Activated CD4-positive, alpha-beta T cell treated with anti-CD3 and anti-CD28 coated beads for 4 hours (primary cell): Measurements from ENCODE around the gene KNSTRN.

Experiments
- DNase-seq, 2 donors: peaks; one replicate each; pipeline ENCODE4 v3.0.0-alpha.2; 2020

Gene KNSTRN

GRCh38 chr15:40436892-40437751 is 54.6 kb downstream of the KNSTRN start:
- DNase-seq = no peak

- DNase-seq = no peak
Measured at GRCh38 chr15:40437752-40438687, 55.5 kb downstream of the KNSTRN start.

- DNase-seq = no peak
Measured at GRCh38 chr15:40438712-40439111, 56.2 kb downstream of the KNSTRN start.

GRCh38 chr15:40439461-40439959 is 57.0 kb downstream of the KNSTRN start:
- no peak for DNase-seq

- peak; percentile 39 to 41 for DNase-seq
Measured at GRCh38 chr15:40439960-40440742, 57.6 kb downstream of the KNSTRN start.

GRCh38 chr15:40440743-40441564 is 58.4 kb downstream of the KNSTRN start, which contains the start of gene BAHD1:
Gene BAHD1, plus strand, starts transcription at chr15:40440953. Its CDS starts 17,512 bp downstream, at chr15:40458465.
- peak; percentile 94 to 95 for DNase-seq

GRCh38 chr15:40441565-40442531 is 59.3 kb downstream of the KNSTRN start:
- DNase-seq = peak; percentile 26

GRCh38 chr15:40443255-40443654 is 60.7 kb downstream of the KNSTRN start:
- no peak for DNase-seq

GRCh38 chr15:40443846-40444245 is 61.3 kb downstream of the KNSTRN start:
- no peak for DNase-seq
